GM12878 (cell line): ENCODE data around the gene RNF220. TPM values are rescaled to one million over a fixed set of nuclear protein-coding genes. Genes with fewer than 3 reads are reported as not detected.

Experiments used
- ATAC-seq: fragments of 200-7000 bp; cut with Tn5 transposase; 3 replicates; pipeline ENCODE4 v1.9.1; 2020; ENCODE audit warnings: mild to moderate bottlenecking, moderate library complexity
- BruUV-seq: library from RNA; stranded (reverse); fragments of 400-500 nt; replicated peaks from 2 replicates; lab custom pipeline; 2021; lab: Mats Ljungman, UMichigan
- CTCF ChIA-PET: fragments of 300-600 bp; sonication (Branson Sonifier 250); formaldehyde crosslinking; extraction: SDS; loops from one replicate; lab custom pipeline; 2021; ENCODE audit warnings: inconsistent platforms; lab: Yijun Ruan, JAX
- POLR2A ChIA-PET: fragments of 350-600 bp; formaldehyde crosslinking; extraction: SDS; loops from one replicate; lab custom pipeline; 2021; ENCODE audit warnings: inconsistent platforms; lab: Charles Lee
- RAD21 ChIA-PET: fragments of 300-600 bp; sonication (Branson Sonifier 250); formaldehyde crosslinking; loops from one replicate; lab custom pipeline; 2023; ENCODE audit warnings: antibody characterized with exemption; ENCODE audit not compliant: unreplicated experiment; lab: Charles Lee
- SMC1A ChIA-PET: fragments of 300-600 bp; sonication (Branson Sonifier 250); formaldehyde crosslinking; loops from one replicate; lab custom pipeline; 2023; ENCODE audit not compliant: unreplicated experiment, uncharacterized antibody; lab: Charles Lee
- DNase-seq: peaks from one replicate; pipeline ENCODE4 v3.0.0-alpha.2; 2011; ENCODE audit warnings: low read depth, low spot score
- FAIRE-seq: peaks from 3 replicates; lab custom pipeline; 2011; peaks lifted over from hg19 to GRCh38; lab: Jason Lieb, UNC
- H2AFZ ChIP-seq: 2 replicates; pipeline ENCODE4 v1.6.0; 2011; ENCODE audit warnings: low read depth, low read length, control low read depth; ENCODE audit not compliant: control insufficient read depth
- H3K27ac ChIP-seq: 2 replicates; pipeline ENCODE4 v1.5.1; 2011; ENCODE audit warnings: control low read depth; ENCODE audit not compliant: control insufficient read depth, insufficient read depth
- H3K27me3 ChIP-seq, 2 experiments: replicated peaks in 1 of 2; 2 replicates each; pipeline versions ENCODE4 v1.6.0 to v1.6.1; 2011; ENCODE audit warnings: low read length in 1 of 2; ENCODE audit not compliant: control insufficient read depth in 2 of 2, insufficient read depth in 2 of 2
- H3K36me3 ChIP-seq, 2 experiments: 2 replicates each; pipeline ENCODE4 v1.5.1; 2011; ENCODE audit warnings: low read length in 1 of 2; ENCODE audit not compliant: control insufficient read depth in 2 of 2, insufficient read depth in 2 of 2
- H3K4me1 ChIP-seq: 2 replicates; pipeline ENCODE4 v1.6.1; 2011; ENCODE audit warnings: mild to moderate bottlenecking, low read length, moderate library complexity, mixed read lengths; ENCODE audit not compliant: control insufficient read depth, insufficient read depth
- H3K4me2 ChIP-seq: 2 replicates; pipeline ENCODE4 v1.6.0; 2011; ENCODE audit warnings: control low read depth; ENCODE audit not compliant: control insufficient read depth, insufficient read depth
- H3K4me3 ChIP-seq: fragments of 200-600 bp; sonication (generic); 2 replicates; pipeline ENCODE4 v1.5.1; 2016
- H3K79me2 ChIP-seq: 2 replicates; pipeline ENCODE4 v1.6.0; 2011; ENCODE audit warnings: low read length; ENCODE audit not compliant: control insufficient read depth, insufficient read depth
- H3K9ac ChIP-seq: 2 replicates; pipeline ENCODE4 v1.8.0; 2011; ENCODE audit warnings: low read length, control low read depth, mixed read lengths; ENCODE audit not compliant: control insufficient read depth, insufficient read depth
- H3K9me3 ChIP-seq: replicated peaks from 3 replicates; pipeline ENCODE4 v1.5.1; 2011; ENCODE audit warnings: mild to moderate bottlenecking, low read length; ENCODE audit not compliant: control insufficient read depth, insufficient read depth
- H4K20me1 ChIP-seq: 2 replicates; pipeline ENCODE4 v1.6.0; 2011; ENCODE audit not compliant: control insufficient read depth, insufficient read depth
- HCFC1 ChIP-seq: fragments of 150-350 bp; IDR thresholded peaks from 2 replicates; pipeline ENCODE4 v1.6.1; 2014; ENCODE audit warnings: low read length
- HDAC6 ChIP-seq: fragments of 200-600 bp; sonication (generic); IDR thresholded peaks from one replicate; pipeline ENCODE4 v1.8.0; 2017; ENCODE audit warnings: antibody characterized with exemption; ENCODE audit not compliant: unreplicated experiment
- MAX ChIP-seq: IDR thresholded peaks from 2 replicates; pipeline ENCODE4 v1.6.1; 2012; ENCODE audit warnings: low read depth, low read length, improper control_type of control experiment
- NBN ChIP-seq: fragments of 450-650 bp; IDR thresholded peaks from 2 replicates; pipeline ENCODE4 v1.6.1; 2016
- SMAD1 ChIP-seq: fragments of 450-650 bp; IDR thresholded peaks from 2 replicates; pipeline ENCODE4 v1.6.1; 2018; ENCODE audit warnings: mild to moderate bottlenecking, low read depth; ENCODE audit not compliant: partially characterized antibody
- SUPT20H ChIP-seq: IDR thresholded peaks from 2 replicates; pipeline ENCODE4 v1.6.1; 2011; ENCODE audit warnings: low read depth, mild to moderate bottlenecking, low read length, moderate library complexity, borderline replicate concordance; ENCODE audit not compliant: control insufficient read depth
- TCF7 ChIP-seq: IDR thresholded peaks from 2 replicates; pipeline ENCODE4 v1.6.1; 2014; ENCODE audit warnings: antibody characterized with exemption, borderline replicate concordance
- ZNF687 ChIP-seq: fragments of 450-650 bp; IDR thresholded peaks from 2 replicates; pipeline ENCODE4 v1.6.1; 2017; ENCODE audit warnings: mild to moderate bottlenecking, moderate library complexity
- WGBS: methylation state at CpG from one replicate; pipeline ENCODE4 v1.1.6; 2016; ENCODE audit warnings: low lambda C conversion rate; ENCODE audit not compliant: insufficient replicate concordance, insufficient coverage; ENCODE audit errors: missing lambda C conversion rate; 5-methylcytosine and 5-hydroxymethylcytosine counted together
- in situ Hi-C: fragments of 300-500 bp; cut with MboI; formaldehyde crosslinking; loops from 9 replicates; pipeline ENCODE4 v1.14.3; 2018; ENCODE audit warnings: mixed read lengths
- intact Hi-C: fragments of 100-400 bp; cut with micrococcal nuclease; formaldehyde crosslinking; loops from one replicate; pipeline ENCODE4 v1.14.2; 2022; ENCODE audit not compliant: unreplicated experiment
- polyA plus RNA-seq, 11 experiments: library from polyadenylated mRNA; depleted of rRNA in 4 of 11; unstranded in 6 of 11; stranded (reverse) in 5 of 11; fragments of >200 nt; fragmentation: Nextera tagmentation in 4 of 11; fragmentation: Illumina TruSeq in 1 of 11; extraction: Ambion mirVana in 4 of 11; extraction: Trizol in 1 of 11; gene quantifications; 1 replicate in 1 of 11; 2 replicates in 10 of 11; pipeline versions ENCODE4 v1.2.1 to v1.2.3, GENCODE V29; 2011 to 2016; ENCODE audit warnings: inconsistent platforms in 2 of 11, missing spikeins in 2 of 11, low read depth in 1 of 11
- total RNA-seq, 4 experiments: library from RNA; depleted of rRNA in 3 of 4; stranded (reverse); fragments of >200 nt in 3 of 4; fragmentation: Illumina TruSeq in 1 of 4; extraction: Trizol in 1 of 4; gene quantifications; 2 replicates each; pipeline versions ENCODE4 v1.2.1 to v1.2.3, GENCODE V29; 2013 to 2021
- TF ChIP-seq, protein P1 (sequence below): IDR thresholded peaks from 2 replicates; pipeline ENCODE4 v1.6.1; 2012; ENCODE audit warnings: improper control_type of control experiment, low read depth, low read length; ENCODE audit not compliant: insufficient replicate concordance
- TF ChIP-seq, protein P2 (sequence below): fragments of 450-650 bp; formaldehyde crosslinking; IDR thresholded peaks from 2 replicates; pipeline ENCODE4 v1.5.0; 2022; ENCODE audit warnings: mild to moderate bottlenecking, missing genetic modification characterization

RNF220 gene
- total and polyA plus RNA-seq, 10 of the 15 experiments (the other 5 are each of a cell fraction or from before 2014, with no cell fraction given) = 4.6 to 84.1 (median 53.7) TPM

- 36% methylated on average over 7 of the region's 7 CpGs for WGBS
- no peak overlapping the region for H3K4me2 ChIP-seq
- ChIA-PET POLR2A (no interaction called here), CTCF (no interaction called here), SMC1A (interaction anchor here (0.6 to 0.7 kb wide), 2 partner anchors 13 to 111 kb away, joined by 3 read pairs; no protein-coding TSS in a partner anchor), RAD21 (interaction anchor here (0.6 kb wide), 1 partner anchor 560 kb away, joined by 4 read pairs; no protein-coding TSS in a partner anchor)
- H3K79me2 ChIP-seq = no peaks in the 10 kb centered on the region
- BruUV-seq = no TSS peak
- H3K36me3 ChIP-seq = no peaks in the 10 kb centered on the region
- H3K4me1 ChIP-seq = no peaks in the 10 kb centered on the region
- H3K27ac ChIP-seq = no peak overlapping the region
- no peak for FAIRE-seq
- no peak overlapping the region for H2AFZ ChIP-seq
- no peak for DNase-seq
- in situ Hi-C loops (no loop called here), intact Hi-C loops (no loop called here)
- H3K9me3 ChIP-seq = no peaks in the 10 kb centered on the region
- no peak overlapping the region for H3K4me3 ChIP-seq
- H3K27me3 ChIP-seq = no peaks in the 10 kb centered on the region; a peak in 1 of 4 replicates
- no peak overlapping the region for H3K9ac ChIP-seq
- no peak for ATAC-seq
- no peaks in the 10 kb centered on the region; the same call in 1 of the 2 replicates for H4K20me1 ChIP-seq
- TF ChIP-seq SMAD1 = no peak
- no peak for TF ChIP-seq SUPT20H
- TF ChIP-seq NBN = no peak
- TF ChIP-seq, protein P1, sequence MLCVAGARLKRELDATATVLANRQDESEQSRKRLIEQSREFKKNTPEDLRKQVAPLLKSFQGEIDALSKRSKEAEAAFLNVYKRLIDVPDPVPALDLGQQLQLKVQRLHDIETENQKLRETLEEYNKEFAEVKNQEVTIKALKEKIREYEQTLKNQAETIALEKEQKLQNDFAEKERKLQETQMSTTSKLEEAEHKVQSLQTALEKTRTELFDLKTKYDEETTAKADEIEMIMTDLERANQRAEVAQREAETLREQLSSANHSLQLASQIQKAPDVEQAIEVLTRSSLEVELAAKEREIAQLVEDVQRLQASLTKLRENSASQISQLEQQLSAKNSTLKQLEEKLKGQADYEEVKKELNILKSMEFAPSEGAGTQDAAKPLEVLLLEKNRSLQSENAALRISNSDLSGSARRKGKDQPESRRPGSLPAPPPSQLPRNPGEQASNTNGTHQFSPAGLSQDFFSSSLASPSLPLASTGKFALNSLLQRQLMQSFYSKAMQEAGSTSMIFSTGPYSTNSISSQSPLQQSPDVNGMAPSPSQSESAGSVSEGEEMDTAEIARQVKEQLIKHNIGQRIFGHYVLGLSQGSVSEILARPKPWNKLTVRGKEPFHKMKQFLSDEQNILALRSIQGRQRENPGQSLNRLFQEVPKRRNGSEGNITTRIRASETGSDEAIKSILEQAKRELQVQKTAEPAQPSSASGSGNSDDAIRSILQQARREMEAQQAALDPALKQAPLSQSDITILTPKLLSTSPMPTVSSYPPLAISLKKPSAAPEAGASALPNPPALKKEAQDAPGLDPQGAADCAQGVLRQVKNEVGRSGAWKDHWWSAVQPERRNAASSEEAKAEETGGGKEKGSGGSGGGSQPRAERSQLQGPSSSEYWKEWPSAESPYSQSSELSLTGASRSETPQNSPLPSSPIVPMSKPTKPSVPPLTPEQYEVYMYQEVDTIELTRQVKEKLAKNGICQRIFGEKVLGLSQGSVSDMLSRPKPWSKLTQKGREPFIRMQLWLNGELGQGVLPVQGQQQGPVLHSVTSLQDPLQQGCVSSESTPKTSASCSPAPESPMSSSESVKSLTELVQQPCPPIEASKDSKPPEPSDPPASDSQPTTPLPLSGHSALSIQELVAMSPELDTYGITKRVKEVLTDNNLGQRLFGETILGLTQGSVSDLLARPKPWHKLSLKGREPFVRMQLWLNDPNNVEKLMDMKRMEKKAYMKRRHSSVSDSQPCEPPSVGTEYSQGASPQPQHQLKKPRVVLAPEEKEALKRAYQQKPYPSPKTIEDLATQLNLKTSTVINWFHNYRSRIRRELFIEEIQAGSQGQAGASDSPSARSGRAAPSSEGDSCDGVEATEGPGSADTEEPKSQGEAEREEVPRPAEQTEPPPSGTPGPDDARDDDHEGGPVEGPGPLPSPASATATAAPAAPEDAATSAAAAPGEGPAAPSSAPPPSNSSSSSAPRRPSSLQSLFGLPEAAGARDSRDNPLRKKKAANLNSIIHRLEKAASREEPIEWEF = no peak
- TF ChIP-seq HCFC1 = no peak
- TF ChIP-seq MAX = no peak
- TF ChIP-seq, protein P2, sequence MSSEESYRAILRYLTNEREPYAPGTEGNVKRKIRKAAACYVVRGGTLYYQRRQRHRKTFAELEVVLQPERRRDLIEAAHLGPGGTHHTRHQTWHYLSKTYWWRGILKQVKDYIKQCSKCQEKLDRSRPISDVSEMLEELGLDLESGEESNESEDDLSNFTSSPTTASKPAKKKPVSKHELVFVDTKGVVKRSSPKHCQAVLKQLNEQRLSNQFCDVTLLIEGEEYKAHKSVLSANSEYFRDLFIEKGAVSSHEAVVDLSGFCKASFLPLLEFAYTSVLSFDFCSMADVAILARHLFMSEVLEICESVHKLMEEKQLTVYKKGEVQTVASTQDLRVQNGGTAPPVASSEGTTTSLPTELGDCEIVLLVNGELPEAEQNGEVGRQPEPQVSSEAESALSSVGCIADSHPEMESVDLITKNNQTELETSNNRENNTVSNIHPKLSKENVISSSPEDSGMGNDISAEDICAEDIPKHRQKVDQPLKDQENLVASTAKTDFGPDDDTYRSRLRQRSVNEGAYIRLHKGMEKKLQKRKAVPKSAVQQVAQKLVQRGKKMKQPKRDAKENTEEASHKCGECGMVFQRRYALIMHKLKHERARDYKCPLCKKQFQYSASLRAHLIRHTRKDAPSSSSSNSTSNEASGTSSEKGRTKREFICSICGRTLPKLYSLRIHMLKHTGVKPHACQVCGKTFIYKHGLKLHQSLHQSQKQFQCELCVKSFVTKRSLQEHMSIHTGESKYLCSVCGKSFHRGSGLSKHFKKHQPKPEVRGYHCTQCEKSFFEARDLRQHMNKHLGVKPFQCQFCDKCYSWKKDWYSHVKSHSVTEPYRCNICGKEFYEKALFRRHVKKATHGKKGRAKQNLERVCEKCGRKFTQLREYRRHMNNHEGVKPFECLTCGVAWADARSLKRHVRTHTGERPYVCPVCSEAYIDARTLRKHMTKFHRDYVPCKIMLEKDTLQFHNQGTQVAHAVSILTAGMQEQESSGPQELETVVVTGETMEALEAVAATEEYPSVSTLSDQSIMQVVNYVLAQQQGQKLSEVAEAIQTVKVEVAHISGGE (CRISPR knock-in tag) = no peak
- no peak for TF ChIP-seq ZNF687
- no peak for TF ChIP-seq HDAC6
- no peak for TF ChIP-seq TCF7
These were observed 114.1 kb downstream of the RNF220 start for GRCh38 chr1:44519035-44519676.
